ENCODE data around the gene USF1. TPM values are rescaled to one million over a fixed set of nuclear protein-coding genes. Genes with fewer than 3 reads are reported as not detected.

The USF1 gene
- polyA plus RNA-seq, 1 donor (not counting 4 experiments of a cell fraction or from before 2014, with no cell fraction given): 31.6 TPM

DNA sequence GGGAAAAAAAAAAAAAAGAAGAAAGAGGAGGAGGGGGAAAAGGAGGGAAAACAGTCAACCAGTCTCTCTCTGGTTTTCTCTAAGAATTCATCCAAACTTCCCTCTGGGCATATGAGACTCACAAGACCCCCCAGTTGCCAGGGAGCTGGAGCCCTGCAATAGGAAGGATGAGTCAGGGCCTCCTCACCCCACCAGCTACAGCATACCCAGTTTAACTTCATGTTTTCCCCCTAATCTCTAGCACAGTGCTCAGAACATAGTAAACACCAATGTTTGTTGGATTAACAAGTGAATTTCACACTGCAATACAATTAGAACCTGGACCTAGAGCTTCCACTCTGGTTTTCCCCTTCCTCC, 32.7 kb downstream of the USF1 start:
- Histone ChIP-seq H3K79me2 (ENCODE audit: control insufficient read depth, insufficient read depth, low read length) (peaks cover 87% of the 10 kb centered on the region), H2AFZ (ENCODE audit: control insufficient read depth, low read length) (no peak overlapping the region), H3K4me2 (ENCODE audit: control insufficient read depth, extremely low read depth, insufficient read depth, low read depth, low read length) (peak overlapping the region; percentile 75), H3K27ac (ENCODE audit: control insufficient read depth, insufficient read depth, low read length) (peak overlapping the region; percentile 83), H3K36me3 (ENCODE audit: control insufficient read depth in 2 of 2, extremely low read depth in 1 of 2, insufficient read depth in 2 of 2, low read length in 2 of 2) (peaks cover 5 to 14% of the 10 kb centered on the region in 2 experiments), H3K9ac (ENCODE audit: control insufficient read depth, extremely low read depth, insufficient read depth, low read length) (peak overlapping the region; percentile 61), H3K9me3 (ENCODE audit: control insufficient read depth, low read depth, low read length) (no peaks in the 10 kb centered on the region), H3K4me3 (ENCODE audit: control insufficient read depth in 2 of 3, extremely low read depth in 1 of 3, insufficient read depth in 2 of 3, low read depth in 1 of 3, low read length in 3 of 3) (peak overlapping the region in 2 of 3 experiments; percentile 37 to 52), H3K4me1 (ENCODE audit: control insufficient read depth, extremely low read depth, insufficient read depth, low read length) (peaks cover 36% of the 10 kb centered on the region), H3K27me3 (ENCODE audit: control insufficient read depth, extremely low read depth, insufficient read depth, low read length) (no peaks in the 10 kb centered on the region), H3K9me1 (ENCODE audit: control insufficient read depth, extremely low read depth, insufficient read depth, low read length) (no peaks in the 10 kb centered on the region), H4K20me1 (ENCODE audit: control insufficient read depth, extremely low read depth, insufficient read depth, low read length) (no peaks in the 10 kb centered on the region)
- TF ChIP-seq EZH2 (IDR thresholded peaks at IDR 0.05; ENCODE audit: low read length): no peak
- TF ChIP-seq, protein P1, sequence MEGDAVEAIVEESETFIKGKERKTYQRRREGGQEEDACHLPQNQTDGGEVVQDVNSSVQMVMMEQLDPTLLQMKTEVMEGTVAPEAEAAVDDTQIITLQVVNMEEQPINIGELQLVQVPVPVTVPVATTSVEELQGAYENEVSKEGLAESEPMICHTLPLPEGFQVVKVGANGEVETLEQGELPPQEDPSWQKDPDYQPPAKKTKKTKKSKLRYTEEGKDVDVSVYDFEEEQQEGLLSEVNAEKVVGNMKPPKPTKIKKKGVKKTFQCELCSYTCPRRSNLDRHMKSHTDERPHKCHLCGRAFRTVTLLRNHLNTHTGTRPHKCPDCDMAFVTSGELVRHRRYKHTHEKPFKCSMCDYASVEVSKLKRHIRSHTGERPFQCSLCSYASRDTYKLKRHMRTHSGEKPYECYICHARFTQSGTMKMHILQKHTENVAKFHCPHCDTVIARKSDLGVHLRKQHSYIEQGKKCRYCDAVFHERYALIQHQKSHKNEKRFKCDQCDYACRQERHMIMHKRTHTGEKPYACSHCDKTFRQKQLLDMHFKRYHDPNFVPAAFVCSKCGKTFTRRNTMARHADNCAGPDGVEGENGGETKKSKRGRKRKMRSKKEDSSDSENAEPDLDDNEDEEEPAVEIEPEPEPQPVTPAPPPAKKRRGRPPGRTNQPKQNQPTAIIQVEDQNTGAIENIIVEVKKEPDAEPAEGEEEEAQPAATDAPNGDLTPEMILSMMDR (optimal IDR thresholded peaks at IDR 0.05 in 1 of 3, IDR thresholded peaks at IDR 0.05 in 1 of 3, conservative IDR thresholded peaks at IDR 0.05 in 1 of 3; ENCODE audit: extremely low read depth in 1 of 3, insufficient read depth in 2 of 3, low read length in 3 of 3): no peak
- DNase-seq (ENCODE audit: low read depth, low spot score): no peak
- no peak for FAIRE-seq
- dilution Hi-C loops (cut with MboI; ENCODE audit: extremely low pct_ligation_motif_present, low sequenced_read_pairs): no loop called here

DNA sequence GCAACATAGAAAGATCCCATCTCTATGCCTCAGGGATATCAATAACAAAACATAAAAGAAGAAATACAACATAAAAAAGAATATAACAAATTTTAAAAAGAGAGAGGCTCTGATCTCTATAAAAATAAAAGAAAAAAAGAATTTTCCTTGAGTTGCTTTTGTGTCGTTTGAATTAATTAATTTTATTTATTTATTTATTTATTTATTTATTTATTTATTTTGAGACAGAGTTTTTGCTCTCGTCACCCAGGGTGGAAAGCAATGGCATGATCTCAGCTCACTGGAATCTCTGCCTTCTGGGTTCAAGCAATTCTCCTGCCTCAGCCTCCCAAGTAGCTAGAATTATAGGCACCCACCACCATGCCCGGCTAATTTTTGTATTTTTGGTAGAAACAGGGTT, 33.4 kb downstream of the USF1 start:
- Histone ChIP-seq H3K9me3 (ENCODE audit: control insufficient read depth, low read depth, low read length) (no peaks in the 10 kb centered on the region), H3K79me2 (ENCODE audit: control insufficient read depth, insufficient read depth, low read length) (peaks cover 87% of the 10 kb centered on the region), H3K4me2 (ENCODE audit: control insufficient read depth, extremely low read depth, insufficient read depth, low read depth, low read length) (no peak overlapping the region), H3K4me1 (ENCODE audit: control insufficient read depth, extremely low read depth, insufficient read depth, low read length) (peaks cover 29% of the 10 kb centered on the region), H3K9me1 (ENCODE audit: control insufficient read depth, extremely low read depth, insufficient read depth, low read length) (peaks cover 3% of the 10 kb centered on the region), H3K27me3 (ENCODE audit: control insufficient read depth, extremely low read depth, insufficient read depth, low read length) (no peaks in the 10 kb centered on the region), H4K20me1 (ENCODE audit: control insufficient read depth, extremely low read depth, insufficient read depth, low read length) (peaks cover 4% of the 10 kb centered on the region), H3K36me3 (ENCODE audit: control insufficient read depth in 2 of 2, extremely low read depth in 1 of 2, insufficient read depth in 2 of 2, low read length in 2 of 2) (peaks cover 8 to 12% of the 10 kb centered on the region in 2 experiments), H3K4me3 (ENCODE audit: control insufficient read depth in 2 of 3, extremely low read depth in 1 of 3, insufficient read depth in 2 of 3, low read depth in 1 of 3, low read length in 3 of 3) (no peak overlapping the region), H2AFZ (ENCODE audit: control insufficient read depth, low read length) (no peak overlapping the region), H3K27ac (ENCODE audit: control insufficient read depth, insufficient read depth, low read length) (peak overlapping the region; percentile 83), H3K9ac (ENCODE audit: control insufficient read depth, extremely low read depth, insufficient read depth, low read length) (no peak overlapping the region)
- TF ChIP-seq EZH2 (IDR thresholded peaks at IDR 0.05; ENCODE audit: low read length): no peak
- TF ChIP-seq, protein P1 (optimal IDR thresholded peaks at IDR 0.05 in 1 of 3, IDR thresholded peaks at IDR 0.05 in 1 of 3, conservative IDR thresholded peaks at IDR 0.05 in 1 of 3; ENCODE audit: extremely low read depth in 1 of 3, insufficient read depth in 2 of 3, low read length in 3 of 3): no peak
- FAIRE-seq (no peak), DNase-seq (ENCODE audit: low read depth, low spot score) (no peak)
- dilution Hi-C loops (cut with MboI; ENCODE audit: extremely low pct_ligation_motif_present, low sequenced_read_pairs): no loop called here

Data from keratinocyte (primary cell).